SK-N-SH (cell line): ENCODE measurements around the gene ARHGEF28. TPM values are rescaled to one million over a fixed set of nuclear protein-coding genes. Genes with fewer than 3 reads are reported as not detected.

ENCODE experiments used
- CTCF ChIA-PET: fragments of 300-600, 350-600 bp; formaldehyde crosslinking; extraction: SDS; loops from one replicate; lab custom pipeline; 2021; lab: Yijun Ruan, JAX
- POLR2A ChIA-PET: fragments of 350-600 bp; sonication (Branson Sonifier 250); formaldehyde crosslinking; extraction: SDS; loops from one replicate; lab custom pipeline; 2020; ENCODE audit warnings: antibody characterized with exemption, inconsistent platforms; lab: Yijun Ruan, JAX
- DNase-seq: peaks from one replicate; pipeline ENCODE4 v3.0.0; 2012
- H2AFZ ChIP-seq: fragments of 200-600 bp; sonication (generic); 2 replicates; pipeline ENCODE4 v1.8.1; 2016; ENCODE audit warnings: antibody characterized with exemption, mild to moderate bottlenecking, low read depth
- H3F3A ChIP-seq: fragments of 200-600 bp; sonication (generic); replicated peaks from 2 replicates; pipeline ENCODE3; 2016; ENCODE audit warnings: antibody characterized with exemption, mild to moderate bottlenecking; ENCODE audit not compliant: insufficient read depth
- H3K27ac ChIP-seq, 2 experiments: fragments of 200-500 bp in 1 of 2; fragments of 200-600 bp in 1 of 2; sonication (Bioruptor generic) in 1 of 2; sonication (generic), shearing (Covaris generic) in 1 of 2; 2 replicates each; pipeline versions ENCODE4 v1.5.1 to v1.6.1; 2014 to 2016; ENCODE audit warnings: low read depth in 2 of 2, inconsistent platforms in 1 of 2, low read length in 1 of 2, mild to moderate bottlenecking in 1 of 2, mixed read lengths in 1 of 2
- H3K27me3 ChIP-seq: fragments of 200-600 bp; sonication (generic), shearing (Covaris generic); 2 replicates; pipeline ENCODE4 v1.6.1; 2016; ENCODE audit warnings: mixed run types; ENCODE audit not compliant: insufficient read depth
- H3K36me3 ChIP-seq, 2 experiments: fragments of 200-500 bp in 1 of 2; fragments of 200-600 bp in 1 of 2; sonication (Bioruptor generic) in 1 of 2; sonication (generic) in 1 of 2; replicated peaks in 1 of 2; 2 replicates each; pipeline versions ENCODE3 to v1.5.1; 2014 to 2016; ENCODE audit warnings: low read length in 1 of 2, mild to moderate bottlenecking in 1 of 2; ENCODE audit not compliant: insufficient read depth in 2 of 2, control insufficient read depth in 1 of 2
- H3K4me1 ChIP-seq, 2 experiments: fragments of 200-500 bp in 1 of 2; fragments of 200-600 bp in 1 of 2; sonication (Bioruptor generic) in 1 of 2; sonication (generic), shearing (Covaris generic) in 1 of 2; 2 replicates each; pipeline versions ENCODE4 v1.5.1 to v1.6.1; 2014 to 2016; ENCODE audit warnings: low read depth in 1 of 2, low read length in 1 of 2, mixed run types in 1 of 2; ENCODE audit not compliant: insufficient read depth in 2 of 2, control insufficient read depth in 1 of 2
- H3K4me2 ChIP-seq: fragments of 200-600 bp; sonication (generic), shearing (Covaris generic); 2 replicates; pipeline ENCODE4 v1.6.1; 2017; ENCODE audit warnings: mixed run types
- H3K4me3 ChIP-seq, 2 experiments: fragments of 200-500 bp in 1 of 2; fragments of 200-600 bp in 1 of 2; sonication (Bioruptor generic) in 1 of 2; sonication (generic), shearing (Covaris generic) in 1 of 2; 2 replicates each; pipeline versions ENCODE4 v1.5.1 to v1.8.1; 2014 to 2016; ENCODE audit warnings: low read depth in 2 of 2, inconsistent platforms in 1 of 2, low read length in 1 of 2, mild to moderate bottlenecking in 1 of 2, mixed read lengths in 1 of 2, moderate library complexity in 1 of 2
- H3K79me2 ChIP-seq: fragments of 200-600 bp; sonication (generic); 2 replicates; pipeline ENCODE4 v1.8.1; 2017; ENCODE audit warnings: mild to moderate bottlenecking; ENCODE audit not compliant: insufficient read depth
- H3K9ac ChIP-seq: fragments of 200-600 bp; sonication (generic); 2 replicates; pipeline ENCODE4 v1.6.1; 2017; ENCODE audit warnings: mixed run types
- H3K9me2 ChIP-seq: fragments of 200-600 bp; sonication (generic); 2 replicates; pipeline ENCODE4 v1.6.1; 2017; ENCODE audit warnings: mixed run types
- H3K9me3 ChIP-seq: fragments of 200-600 bp; sonication (generic); 2 replicates; pipeline ENCODE4 v1.6.1; 2017; ENCODE audit warnings: mixed run types, mild to moderate bottlenecking, moderate library complexity
- H4K20me1 ChIP-seq: fragments of 200-600 bp; sonication (generic); 2 replicates; pipeline ENCODE4 v1.6.1; 2017; ENCODE audit warnings: mild to moderate bottlenecking, mixed run types; ENCODE audit not compliant: insufficient read depth
- CHD2 ChIP-seq: fragments of 150-350 bp; IDR thresholded peaks from 2 replicates; pipeline ENCODE4 v1.6.1; 2018; ENCODE audit warnings: low read length; ENCODE audit not compliant: partially characterized antibody
- ELF1 ChIP-seq: IDR thresholded peaks from 2 replicates; pipeline ENCODE4 v1.4.0; 2012
- EZH2phosphoT487 ChIP-seq: fragments of 200-600 bp; sonication (generic); IDR thresholded peaks from 2 replicates; pipeline ENCODE4 v1.6.1; 2017; ENCODE audit warnings: low read depth, mixed run types, mild to moderate bottlenecking, antibody characterized with exemption, moderate library complexity, borderline replicate concordance
- FOSL2 ChIP-seq: IDR thresholded peaks from 2 replicates; pipeline ENCODE4 v1.4.0; 2012; ENCODE audit warnings: low read depth, mild to moderate bottlenecking, moderate library complexity, borderline replicate concordance
- FOXM1 ChIP-seq: IDR thresholded peaks from 2 replicates; pipeline ENCODE4 v1.4.0; 2012; ENCODE audit warnings: low read depth, mild to moderate bottlenecking
- GABPA ChIP-seq: IDR thresholded peaks from 2 replicates; pipeline ENCODE4 v1.4.0; 2012; ENCODE audit warnings: low read depth, mild to moderate bottlenecking
- JUND ChIP-seq: IDR thresholded peaks from 2 replicates; pipeline ENCODE4 v1.4.0; 2012
- MXI1 ChIP-seq: IDR thresholded peaks from 2 replicates; pipeline ENCODE4 v1.6.1; 2012; ENCODE audit warnings: mild to moderate bottlenecking, low read depth, low read length, improper control_type of control experiment
- NRF1 ChIP-seq: IDR thresholded peaks from 2 replicates; pipeline ENCODE4 v1.6.1; 2012; ENCODE audit warnings: low read depth, mild to moderate bottlenecking, low read length
- SIN3A ChIP-seq: IDR thresholded peaks from 2 replicates; pipeline ENCODE4 v1.6.1; 2012; ENCODE audit warnings: low read depth, mild to moderate bottlenecking, low read length, moderate library complexity, borderline replicate concordance
- TAF1 ChIP-seq: IDR thresholded peaks from 2 replicates; pipeline ENCODE4 v1.6.1; 2012; ENCODE audit warnings: low read depth, mild to moderate bottlenecking, low read length, moderate library complexity, borderline replicate concordance
- TEAD4 ChIP-seq: IDR thresholded peaks from 2 replicates; pipeline ENCODE4 v1.4.0; 2012; ENCODE audit warnings: mild to moderate bottlenecking, borderline replicate concordance; ENCODE audit not compliant: insufficient read depth
- WGBS: methylation state at CpG from one replicate; pipeline ENCODE4 v1.1.6; 2017; ENCODE audit warnings: low lambda C conversion rate; 5-methylcytosine and 5-hydroxymethylcytosine counted together
- polyA plus RNA-seq, 3 experiments: library from polyadenylated mRNA; depleted of rRNA; stranded (reverse); fragments of >200 nt; gene quantifications; 2 replicates each; pipeline ENCODE4 v1.2.3, GENCODE V29; 2012
- TF ChIP-seq, protein P1 (sequence below): fragments of 150-350 bp; IDR thresholded peaks from 2 replicates; pipeline ENCODE4 v1.6.1; 2016; ENCODE audit warnings: mild to moderate bottlenecking, low read depth, low read length
- TF ChIP-seq, protein P2 (sequence below): IDR thresholded peaks from 2 replicates; pipeline ENCODE4 v1.6.1; 2012; ENCODE audit warnings: mild to moderate bottlenecking, low read depth, low read length, moderate library complexity
- TF ChIP-seq, protein P3 (sequence below): IDR thresholded peaks from 2 replicates; pipeline ENCODE4 v1.4.0; 2012; ENCODE audit warnings: low read depth, borderline replicate concordance

The ARHGEF28 gene
- polyA plus RNA-seq, 1 of the 3 experiments (the other 2 are of a cell fraction): 4.2 TPM

GRCh38 chr5:73633060-73633459 lies 7.1 kb downstream of the ARHGEF28 start:
- Histone ChIP-seq H4K20me1 (no peaks in the 10 kb centered on the region), H3K9me2 (no peaks in the 10 kb centered on the region), H3K4me3 (no peak overlapping the region), H3K36me3 (no peaks in the 10 kb centered on the region), H3K27me3 (no peaks in the 10 kb centered on the region), H3F3A (peaks cover 6% of the 10 kb centered on the region), H3K9me3 (no peaks in the 10 kb centered on the region), H3K9ac (no peak overlapping the region), H3K4me1 (peaks cover 10 to 12% of the 10 kb centered on the region in 2 experiments; a peak in 3 of 4 replicates), H3K27ac (no peak overlapping the region), H3K79me2 (peaks cover 75% of the 10 kb centered on the region), H3K4me2 (no peak overlapping the region), H2AFZ (no peak overlapping the region)
- ChIA-PET CTCF (interaction anchor here (1.4 kb wide), 1 partner anchor 30 kb away, joined by 3 read pairs; no protein-coding TSS in a partner anchor), POLR2A (no interaction called here)
- DNase-seq: no peak
- 84% methylated on average over 5 of the region's 5 CpGs for WGBS
- TF ChIP-seq FOXM1 (no peak), GABPA (no peak), NRF1 (no peak), SIN3A (no peak), TEAD4 (no peak), EZH2phosphoT487 (no peak), MXI1 (no peak), JUND (no peak), CHD2 (no peak), ELF1 (no peak), FOSL2 (no peak), TAF1 (no peak)
- TF ChIP-seq, protein P1, sequence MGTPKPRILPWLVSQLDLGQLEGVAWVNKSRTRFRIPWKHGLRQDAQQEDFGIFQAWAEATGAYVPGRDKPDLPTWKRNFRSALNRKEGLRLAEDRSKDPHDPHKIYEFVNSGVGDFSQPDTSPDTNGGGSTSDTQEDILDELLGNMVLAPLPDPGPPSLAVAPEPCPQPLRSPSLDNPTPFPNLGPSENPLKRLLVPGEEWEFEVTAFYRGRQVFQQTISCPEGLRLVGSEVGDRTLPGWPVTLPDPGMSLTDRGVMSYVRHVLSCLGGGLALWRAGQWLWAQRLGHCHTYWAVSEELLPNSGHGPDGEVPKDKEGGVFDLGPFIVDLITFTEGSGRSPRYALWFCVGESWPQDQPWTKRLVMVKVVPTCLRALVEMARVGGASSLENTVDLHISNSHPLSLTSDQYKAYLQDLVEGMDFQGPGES: no peak
- TF ChIP-seq, protein P2, sequence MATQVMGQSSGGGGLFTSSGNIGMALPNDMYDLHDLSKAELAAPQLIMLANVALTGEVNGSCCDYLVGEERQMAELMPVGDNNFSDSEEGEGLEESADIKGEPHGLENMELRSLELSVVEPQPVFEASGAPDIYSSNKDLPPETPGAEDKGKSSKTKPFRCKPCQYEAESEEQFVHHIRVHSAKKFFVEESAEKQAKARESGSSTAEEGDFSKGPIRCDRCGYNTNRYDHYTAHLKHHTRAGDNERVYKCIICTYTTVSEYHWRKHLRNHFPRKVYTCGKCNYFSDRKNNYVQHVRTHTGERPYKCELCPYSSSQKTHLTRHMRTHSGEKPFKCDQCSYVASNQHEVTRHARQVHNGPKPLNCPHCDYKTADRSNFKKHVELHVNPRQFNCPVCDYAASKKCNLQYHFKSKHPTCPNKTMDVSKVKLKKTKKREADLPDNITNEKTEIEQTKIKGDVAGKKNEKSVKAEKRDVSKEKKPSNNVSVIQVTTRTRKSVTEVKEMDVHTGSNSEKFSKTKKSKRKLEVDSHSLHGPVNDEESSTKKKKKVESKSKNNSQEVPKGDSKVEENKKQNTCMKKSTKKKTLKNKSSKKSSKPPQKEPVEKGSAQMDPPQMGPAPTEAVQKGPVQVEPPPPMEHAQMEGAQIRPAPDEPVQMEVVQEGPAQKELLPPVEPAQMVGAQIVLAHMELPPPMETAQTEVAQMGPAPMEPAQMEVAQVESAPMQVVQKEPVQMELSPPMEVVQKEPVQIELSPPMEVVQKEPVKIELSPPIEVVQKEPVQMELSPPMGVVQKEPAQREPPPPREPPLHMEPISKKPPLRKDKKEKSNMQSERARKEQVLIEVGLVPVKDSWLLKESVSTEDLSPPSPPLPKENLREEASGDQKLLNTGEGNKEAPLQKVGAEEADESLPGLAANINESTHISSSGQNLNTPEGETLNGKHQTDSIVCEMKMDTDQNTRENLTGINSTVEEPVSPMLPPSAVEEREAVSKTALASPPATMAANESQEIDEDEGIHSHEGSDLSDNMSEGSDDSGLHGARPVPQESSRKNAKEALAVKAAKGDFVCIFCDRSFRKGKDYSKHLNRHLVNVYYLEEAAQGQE: no peak
- TF ChIP-seq, protein P3, sequence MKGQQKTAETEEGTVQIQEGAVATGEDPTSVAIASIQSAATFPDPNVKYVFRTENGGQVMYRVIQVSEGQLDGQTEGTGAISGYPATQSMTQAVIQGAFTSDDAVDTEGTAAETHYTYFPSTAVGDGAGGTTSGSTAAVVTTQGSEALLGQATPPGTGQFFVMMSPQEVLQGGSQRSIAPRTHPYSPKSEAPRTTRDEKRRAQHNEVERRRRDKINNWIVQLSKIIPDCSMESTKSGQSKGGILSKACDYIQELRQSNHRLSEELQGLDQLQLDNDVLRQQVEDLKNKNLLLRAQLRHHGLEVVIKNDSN: no peak
